HG02759 (cell line): ENCODE measurements around the gene PPP2CA.
"Not testable (repeated sequence)": the region's sequence is repeated elsewhere in the genome, so short reads cannot be mapped to it uniquely, and the experiment has no call there.

Experiments
- ATAC-seq: cut with Tn5 transposase; IDR thresholded peaks from one replicate; pipeline ENCODE4 v1.9.1; 2021; ENCODE audit warnings: mild to moderate bottlenecking, moderate library complexity; ENCODE audit not compliant: unreplicated experiment

The PPP2CA gene

GRCh38 chr5:134203630-134204029 is 22.2 kb downstream of the PPP2CA start:
- ATAC-seq: no peak

- no peak for ATAC-seq
Measured at GRCh38 chr5:134195666-134196065, 30.2 kb downstream of the PPP2CA start.

- no peak for ATAC-seq
Measured at GRCh38 chr5:134189031-134189430, 36.8 kb downstream of the PPP2CA start.

- ATAC-seq: no peak
Measured at GRCh38 chr5:134188092-134188491, 37.8 kb downstream of the PPP2CA start.

GRCh38 chr5:134184155-134185135 is 41.4 kb downstream of the PPP2CA start:
- peak; percentile 73 for ATAC-seq

GRCh38 chr5:134183481-134183880 is 42.4 kb downstream of the PPP2CA start:
- no peak for ATAC-seq

GRCh38 chr5:134178096-134178419 is 47.8 kb downstream of the PPP2CA start:
- ATAC-seq: no peak

- ATAC-seq: no peak
Measured at GRCh38 chr5:134177369-134178095, 48.3 kb downstream of the PPP2CA start.

- peak; percentile 82 for ATAC-seq
Measured at GRCh38 chr5:134176511-134177368, 49.1 kb downstream of the PPP2CA start, which contains the start of gene SKP1. Gene SKP1, minus strand, starts transcription at chr5:134176950. Its CDS starts 2,928 bp downstream, at chr5:134174022.

GRCh38 chr5:134175921-134176510 is 49.9 kb downstream of the PPP2CA start:
- ATAC-seq: peak; percentile 23

GRCh38 chr5:134174841-134175839 is 50.7 kb downstream of the PPP2CA start:
- no peak for ATAC-seq

GRCh38 chr5:134171972-134172371 is 53.9 kb downstream of the PPP2CA start:
- ATAC-seq: no peak

- ATAC-seq: no peak
Measured at GRCh38 chr5:134162592-134162991, 63.3 kb downstream of the PPP2CA start.

GRCh38 chr5:134161513-134162395 is 64.1 kb downstream of the PPP2CA start:
- no peak for ATAC-seq

- no peak for ATAC-seq
Measured at GRCh38 chr5:134153657-134154056, 72.2 kb downstream of the PPP2CA start.

GRCh38 chr5:134153241-134153640 is 72.6 kb downstream of the PPP2CA start:
- ATAC-seq: no peak

GRCh38 chr5:134152173-134152832 is 73.6 kb downstream of the PPP2CA start:
- not testable (repeated sequence) for ATAC-seq

- ATAC-seq: no peak
Measured at GRCh38 chr5:134151723-134152122, 74.2 kb downstream of the PPP2CA start.
